ENCODE data around the gene SPAG6.

SPAG6 gene

GRCh38 chr10:22329150-22329549 lies 16.1 kb upstream of the SPAG6 start:
- no peak for DNase-seq (ENCODE audit: low read depth)
- no peak overlapping the region for H3K4me3 ChIP-seq (ENCODE audit: low read depth, low read length)
- no peak for TF ChIP-seq CTCF (IDR thresholded peaks at IDR 0.05; ENCODE audit: insufficient read depth, low read depth, low read length, missing control alignments)

- no peak for DNase-seq (ENCODE audit: low read depth)
- no peak overlapping the region for H3K4me3 ChIP-seq (ENCODE audit: low read depth, low read length)
- TF ChIP-seq CTCF (IDR thresholded peaks at IDR 0.05; ENCODE audit: insufficient read depth, low read depth, low read length, missing control alignments), result no peak
Measured at GRCh38 chr10:22332116-22332692, 13.1 kb upstream of the SPAG6 start.

GRCh38 chr10:22333167-22333974 lies 11.9 kb upstream of the SPAG6 start:
- no peak for TF ChIP-seq CTCF (IDR thresholded peaks at IDR 0.05; ENCODE audit: insufficient read depth, low read depth, low read length, missing control alignments)
- DNase-seq (ENCODE audit: low read depth), result peak; percentile 36
- H3K4me3 ChIP-seq (ENCODE audit: low read depth, low read length), result no peak overlapping the region

- no peak overlapping the region for H3K4me3 ChIP-seq (ENCODE audit: low read depth, low read length)
- no peak for TF ChIP-seq CTCF (IDR thresholded peaks at IDR 0.05; ENCODE audit: insufficient read depth, low read depth, low read length, missing control alignments)
- no peak for DNase-seq (ENCODE audit: low read depth)
Measured at GRCh38 chr10:22333975-22334282, 11.4 kb upstream of the SPAG6 start.

GRCh38 chr10:22334414-22335172 lies 10.7 kb upstream of the SPAG6 start:
- DNase-seq (ENCODE audit: low read depth), result no peak
- H3K4me3 ChIP-seq (ENCODE audit: low read depth, low read length), result peak overlapping the region; percentile 77
- TF ChIP-seq CTCF (IDR thresholded peaks at IDR 0.05; ENCODE audit: insufficient read depth, low read depth, low read length, missing control alignments), result no peak

- TF ChIP-seq CTCF (IDR thresholded peaks at IDR 0.05; ENCODE audit: insufficient read depth, low read depth, low read length, missing control alignments), result no peak
- peak; percentile 94 for DNase-seq (ENCODE audit: low read depth)
- H3K4me3 ChIP-seq (ENCODE audit: low read depth, low read length), result peak overlapping the region; percentile 77
Measured at GRCh38 chr10:22335173-22335933, 9.9 kb upstream of the SPAG6 start.

All from GM12865 (cell line).